Amniotic stem cell (primary cell): ENCODE measurements around the gene SANBR.
"Not testable (repeated sequence)": the region's sequence is repeated elsewhere in the genome, so short reads cannot be mapped to it uniquely, and the experiment has no call there.

Source experiments
- DNase-seq: peaks from one replicate; lab custom pipeline; 2025; lab: John Stamatoyannopoulos, UW

SANBR gene

DNA sequence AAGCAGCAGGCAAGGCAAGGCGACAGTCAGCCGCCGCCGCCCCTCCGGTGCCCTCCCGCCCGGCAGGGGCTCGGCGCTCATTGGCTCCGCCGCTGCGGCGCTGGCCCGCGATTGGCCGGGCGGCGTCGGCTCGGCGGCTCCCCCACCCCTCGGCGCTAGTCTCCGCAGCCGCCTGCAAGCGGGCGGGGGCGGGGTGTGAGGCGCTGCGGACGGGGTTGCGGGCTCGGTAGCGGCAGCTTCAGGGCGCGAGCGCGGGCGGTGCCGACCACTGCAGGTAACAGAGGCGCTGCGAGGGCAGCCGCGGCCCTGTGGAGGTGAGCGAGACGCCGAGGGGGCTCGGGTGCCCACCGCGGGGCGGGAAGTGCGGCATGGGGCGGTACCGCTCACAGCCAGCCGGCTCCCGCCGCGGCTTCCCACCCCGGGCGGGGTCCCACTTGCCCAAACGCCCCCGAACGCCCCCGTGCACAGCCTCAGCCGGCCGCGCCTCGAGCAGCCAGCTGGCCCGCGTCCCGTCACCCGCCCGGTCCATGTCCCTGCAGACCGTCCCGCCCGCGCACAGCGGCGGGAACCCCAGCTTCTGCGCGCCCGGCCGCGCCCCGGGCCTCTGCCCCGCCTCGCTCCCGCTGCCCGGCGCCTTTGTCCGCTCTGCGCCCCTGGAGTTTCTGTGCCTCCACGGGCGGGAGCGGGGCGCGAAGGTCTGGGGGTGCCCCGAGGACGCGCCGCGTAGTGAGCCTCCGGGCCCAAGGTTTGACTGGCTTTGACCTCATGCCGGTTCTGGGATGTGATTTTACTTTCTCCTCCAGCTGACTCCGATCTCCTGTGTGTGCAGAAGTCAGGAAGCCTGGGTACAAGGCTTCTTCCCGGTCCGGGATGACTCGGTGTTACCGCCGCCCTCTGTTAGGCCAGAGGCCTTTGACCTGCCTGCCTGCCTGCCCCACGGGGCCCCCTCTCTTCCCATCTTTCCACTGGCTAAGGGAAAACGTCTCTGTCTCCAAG, at the start of gene SANBR:
Gene SANBR, plus strand, starts transcription at position 158 of the 996 bp plus-strand sequence. CDS start 4,480 bp downstream, outside the sequence.
- DNase-seq, result peak; percentile 72

DNA sequence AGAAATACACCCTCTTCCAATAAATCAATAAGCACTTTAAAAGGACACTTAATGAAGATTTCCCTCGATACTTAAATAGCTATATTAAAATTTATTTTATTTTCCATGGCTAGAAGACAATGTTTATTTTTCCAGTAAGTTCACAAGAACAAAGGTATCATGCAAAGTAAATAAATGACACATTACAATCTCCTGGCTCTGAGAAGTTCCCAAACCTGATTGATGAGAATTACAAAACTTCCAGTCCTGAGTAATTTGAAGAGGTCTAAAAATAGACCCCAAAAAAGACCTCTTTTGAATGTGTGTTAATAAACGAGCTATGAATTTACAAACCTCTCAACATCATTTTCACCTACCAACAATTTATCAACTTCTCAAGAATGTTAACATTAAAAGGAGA, 49.7 kb upstream of the SANBR start:
- DNase-seq, result no peak

DNA sequence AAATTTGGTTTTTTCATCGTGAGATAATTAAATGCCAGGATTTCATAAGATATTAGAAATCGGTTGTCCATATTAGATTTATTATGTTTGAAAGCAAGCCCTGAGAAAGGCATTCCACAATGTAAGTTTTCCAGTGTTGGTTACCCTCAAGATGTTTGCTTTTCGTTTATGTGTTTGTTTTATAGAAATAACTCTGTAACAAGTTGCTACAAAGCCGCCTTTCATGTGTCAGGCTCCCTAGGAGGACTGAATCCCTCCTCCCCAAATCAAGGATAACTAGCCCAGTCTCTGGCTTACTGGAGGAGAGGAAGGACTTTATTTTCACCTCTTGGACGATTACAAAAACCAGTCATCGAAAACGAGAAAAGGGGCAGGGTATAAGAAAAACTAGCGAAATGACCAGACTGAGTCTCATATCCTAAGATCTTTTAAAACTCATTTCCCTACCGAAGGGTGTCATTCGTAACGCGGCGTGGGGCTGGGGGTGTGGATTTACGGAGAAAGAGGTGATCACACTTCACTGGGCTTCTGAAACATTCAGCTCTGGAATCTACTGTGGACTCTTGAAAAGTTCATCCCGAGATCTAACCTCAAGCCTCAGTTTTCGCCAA, 49.2 kb upstream of the SANBR start:
- DNase-seq, result no peak

DNA sequence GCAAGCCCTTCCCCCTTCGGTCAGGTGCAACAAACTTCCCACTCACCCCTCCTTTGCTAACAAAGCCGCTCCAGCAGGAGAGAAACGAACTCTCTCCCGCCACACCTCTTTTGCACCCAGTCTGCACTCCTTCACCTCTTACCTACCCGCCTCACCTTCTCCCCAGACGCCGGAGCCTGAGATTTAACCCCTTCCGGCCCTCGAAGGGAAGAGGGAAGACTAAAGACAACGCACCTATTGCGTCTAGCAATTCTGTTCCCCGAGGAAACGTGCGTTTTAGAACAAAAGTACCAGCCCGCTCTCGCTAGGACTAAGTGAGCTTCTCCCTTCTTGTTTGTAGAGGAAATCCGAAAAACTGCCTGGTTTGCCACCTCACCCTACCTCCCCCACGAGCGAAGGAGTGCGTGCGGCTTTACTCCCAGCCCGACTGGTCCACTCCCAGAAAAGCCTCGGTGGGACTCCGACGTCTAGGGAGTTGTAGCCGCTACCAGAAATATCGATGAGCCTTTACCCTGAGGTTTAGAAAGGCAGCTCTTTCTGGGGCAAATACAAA, 48.6 kb upstream of the SANBR start:
- peak; percentile 35 for DNase-seq

DNA sequence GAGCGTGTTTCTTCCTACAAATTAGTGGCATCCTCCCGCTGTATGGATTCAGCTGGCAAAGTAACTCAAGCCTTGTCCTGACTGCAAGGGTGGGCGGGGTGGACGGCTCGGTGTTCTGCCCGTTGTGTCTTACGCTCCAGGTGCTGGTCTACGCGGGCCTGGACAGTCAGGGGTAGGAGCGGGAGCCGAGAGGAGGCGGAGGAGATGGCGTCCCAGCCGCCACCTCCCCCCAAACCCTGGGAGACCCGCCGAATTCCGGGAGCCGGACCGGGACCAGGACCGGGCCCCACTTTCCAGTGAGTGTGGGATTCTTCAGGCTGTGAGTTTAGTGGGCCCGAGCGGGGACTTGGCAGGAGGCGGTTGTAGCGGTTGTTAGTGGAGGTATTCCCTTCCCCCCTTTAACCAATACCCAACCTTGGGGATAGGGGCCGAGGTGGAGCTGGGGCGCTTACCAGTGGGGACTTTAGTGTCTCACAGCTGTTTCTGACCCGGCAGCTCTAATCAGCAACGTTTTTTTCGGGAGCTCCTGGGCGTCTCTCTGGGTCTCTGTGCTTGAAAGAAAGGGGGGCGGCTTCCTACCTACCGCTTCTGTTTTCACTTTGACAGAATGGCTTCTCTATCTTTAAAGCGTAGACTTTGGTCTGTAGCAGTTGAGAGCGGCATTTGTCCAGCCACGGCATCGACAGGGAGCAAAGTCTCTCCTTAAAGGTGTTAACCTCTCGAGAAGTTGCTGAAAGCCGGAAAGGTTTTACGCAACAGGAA, 47.9 kb upstream of the SANBR start, which contains the start of the genes PEX13 and PUS10:
Gene PEX13, plus strand, starts transcription at position 165 of the 762 bp plus-strand sequence. Its CDS starts 40 bp downstream, at position 205.
Gene PUS10, minus strand, starts transcription at position 700 of the 762 bp plus-strand sequence. CDS start 6,365 bp downstream, outside the sequence.
- peak; percentile 47 for DNase-seq

DNA sequence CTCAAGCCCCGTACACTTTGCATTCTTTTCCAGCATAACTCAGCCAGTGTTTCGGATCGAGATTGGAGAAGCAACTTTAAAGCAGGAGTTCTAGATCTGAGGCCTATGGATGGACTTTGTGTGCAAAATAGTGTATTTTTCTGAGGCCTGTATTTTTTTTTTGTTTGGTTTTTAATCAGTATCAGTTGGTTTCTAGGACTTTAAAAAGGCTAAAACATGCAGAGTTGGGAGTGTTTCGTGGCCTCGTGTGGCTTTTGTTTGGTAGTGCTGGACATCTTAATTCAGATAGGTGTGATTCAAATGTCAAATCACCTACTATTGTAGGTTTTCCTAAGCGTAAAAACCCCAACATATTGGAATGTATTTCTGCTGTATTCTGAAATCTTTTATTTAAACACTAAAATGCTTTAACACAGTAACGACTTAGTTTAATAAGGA, 47.3 kb upstream of the SANBR start:
- DNase-seq, result peak; percentile 6

DNA sequence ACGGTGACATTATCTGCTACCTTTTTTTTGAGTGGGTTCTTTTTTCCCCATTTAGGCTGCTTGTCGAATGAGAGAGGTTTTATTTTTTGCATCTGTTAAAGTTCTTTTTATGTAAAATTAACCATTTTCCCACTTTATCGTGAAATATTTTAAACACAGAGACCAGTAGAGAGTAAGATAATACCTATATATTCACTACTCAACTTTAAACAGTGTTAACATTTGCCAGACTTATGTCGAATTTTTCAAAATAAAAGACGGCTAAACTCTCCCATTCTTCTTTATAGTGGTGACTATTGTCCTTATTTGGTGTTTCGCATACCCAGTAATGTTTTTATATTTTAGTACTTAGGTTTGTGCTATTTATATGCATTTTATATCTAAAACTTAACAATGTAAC, 46.9 kb upstream of the SANBR start:
- no peak for DNase-seq

DNA sequence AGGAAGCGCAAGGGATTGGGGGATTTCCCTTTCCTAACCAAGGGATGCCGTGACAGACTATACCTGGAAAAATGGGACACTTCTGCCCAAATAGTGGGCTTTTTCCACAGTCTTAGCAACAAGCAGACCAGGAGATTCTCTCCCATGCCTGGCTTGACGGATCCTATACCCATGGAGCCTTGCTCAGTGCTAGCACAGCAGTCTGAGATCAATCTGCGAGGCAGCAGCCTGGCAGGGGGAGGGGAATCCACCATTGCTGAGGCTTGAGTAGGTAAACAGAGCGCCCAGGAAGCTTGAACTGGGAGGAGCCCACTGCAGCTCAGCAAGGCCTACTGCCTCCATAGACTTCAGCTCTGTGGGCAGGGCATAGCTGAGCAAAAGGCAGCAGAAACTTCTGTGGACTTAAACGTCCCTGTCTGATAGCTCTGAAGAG, 44.4 kb upstream of the SANBR start:
- DNase-seq, result no peak

DNA sequence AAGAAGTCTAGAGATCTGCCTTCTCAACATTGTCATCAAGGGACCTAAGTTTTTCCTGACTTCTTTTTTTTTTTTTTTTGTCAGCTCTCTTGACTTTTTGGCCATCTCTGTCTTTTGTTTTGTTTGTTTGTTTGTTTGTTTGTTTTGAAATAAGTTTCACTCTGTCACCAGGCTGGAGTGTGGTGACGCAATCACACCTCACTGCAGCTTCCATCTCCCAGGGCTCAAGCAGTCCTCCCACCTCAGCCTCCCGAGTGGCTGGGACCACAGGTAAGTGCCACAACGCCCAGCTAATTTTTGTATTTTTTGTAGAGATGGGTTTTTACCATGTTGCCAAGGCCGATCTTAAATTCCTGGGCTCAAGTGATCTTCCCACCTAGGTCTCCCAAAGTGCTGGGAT, 42.0 kb upstream of the SANBR start:
- DNase-seq, result no peak

DNA sequence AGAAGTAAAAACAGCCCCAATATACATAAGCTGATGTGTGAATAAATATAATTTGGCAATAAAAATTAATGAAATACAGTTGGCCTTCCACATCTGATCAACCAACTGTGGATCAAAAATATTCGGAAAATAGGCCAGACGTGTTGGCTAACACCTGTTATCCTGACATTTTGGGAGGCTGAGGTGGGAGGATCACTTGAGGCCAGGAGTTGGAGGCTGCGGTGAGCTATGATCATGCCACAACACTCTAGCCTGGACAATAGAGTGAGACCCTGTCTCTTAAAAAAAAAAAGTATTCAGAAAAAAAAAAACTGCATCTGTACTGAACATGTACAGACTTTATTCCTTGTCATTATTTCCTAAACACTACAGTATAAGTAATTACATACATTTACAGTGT, 36.1 kb upstream of the SANBR start:
- no peak for DNase-seq

DNA sequence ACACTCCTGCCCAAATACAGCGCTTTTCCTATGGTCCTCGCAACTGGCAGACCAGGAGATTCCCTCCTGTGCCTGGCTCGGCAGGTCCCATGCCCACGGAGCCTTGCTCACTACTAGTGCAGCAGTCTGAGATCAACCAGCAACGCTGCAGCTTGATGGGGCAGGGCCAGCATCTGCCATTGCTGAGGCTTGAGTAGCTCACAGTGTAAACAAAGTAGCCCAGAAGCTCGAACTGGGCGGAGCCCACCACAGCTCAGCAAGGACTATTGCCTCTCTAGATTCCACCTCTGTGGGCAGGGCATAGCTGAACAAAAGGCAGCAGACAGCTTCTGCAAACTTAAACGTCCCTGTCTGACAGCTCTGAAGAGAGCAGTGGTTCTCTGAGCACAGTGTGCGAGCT, 31.1 kb upstream of the SANBR start:
- not testable (repeated sequence) for DNase-seq

DNA sequence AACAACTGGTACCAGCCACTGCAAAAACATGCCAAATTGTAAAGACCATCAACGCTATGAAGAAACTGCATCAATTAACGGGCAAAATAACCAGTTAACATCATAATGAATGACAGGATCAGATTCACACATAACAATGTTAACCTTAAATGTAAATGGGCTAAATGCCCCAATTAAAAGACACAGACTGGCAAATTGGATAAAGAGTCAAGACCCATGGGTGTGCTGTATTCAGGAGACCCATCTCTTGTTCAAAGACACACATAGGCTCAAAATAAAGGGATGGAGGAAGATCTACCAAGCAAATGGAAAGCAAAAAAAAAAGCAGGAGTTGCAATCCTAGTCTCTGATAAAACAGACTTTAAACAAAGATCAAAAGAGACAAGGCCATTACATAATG, 29.0 kb upstream of the SANBR start:
- not testable (repeated sequence) for DNase-seq

DNA sequence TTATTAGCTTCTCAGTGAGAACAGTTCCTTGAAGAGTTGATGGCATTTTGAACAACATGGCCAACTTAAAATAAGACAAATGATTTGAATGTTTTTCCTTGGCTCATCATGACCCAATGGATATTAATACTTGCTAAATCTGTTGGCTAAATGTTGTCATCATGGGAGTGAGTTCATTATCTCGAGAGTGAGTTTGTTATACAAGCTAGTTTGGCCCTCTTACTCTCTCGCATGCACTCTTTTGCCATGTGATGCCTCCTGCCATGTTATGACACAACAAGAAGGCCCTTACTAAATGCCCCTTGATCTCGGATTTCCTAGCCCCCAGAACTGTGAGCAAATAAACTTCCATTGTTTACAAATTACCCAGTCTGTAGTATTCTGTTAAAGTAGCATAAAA, 22.9 kb upstream of the SANBR start:
- DNase-seq, result no peak

DNA sequence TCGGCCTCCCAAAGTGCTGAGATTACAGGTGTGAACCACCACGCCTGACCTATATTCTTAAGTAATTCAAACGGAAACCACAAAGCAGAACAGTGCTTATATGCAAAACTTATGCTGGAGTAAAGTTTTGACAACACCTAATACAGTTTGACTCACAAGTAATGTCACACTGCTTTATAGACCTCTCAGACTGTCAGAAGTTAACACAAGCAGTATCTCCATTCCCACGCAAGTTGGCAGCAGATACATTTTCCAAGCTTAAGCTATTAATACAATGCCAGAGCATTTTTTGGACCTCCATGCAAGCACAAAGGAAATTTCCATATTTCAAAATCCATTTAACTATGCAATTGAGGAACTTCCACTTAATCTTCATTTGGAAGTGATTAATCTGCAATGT, 21.0 kb upstream of the SANBR start:
- DNase-seq, result no peak

DNA sequence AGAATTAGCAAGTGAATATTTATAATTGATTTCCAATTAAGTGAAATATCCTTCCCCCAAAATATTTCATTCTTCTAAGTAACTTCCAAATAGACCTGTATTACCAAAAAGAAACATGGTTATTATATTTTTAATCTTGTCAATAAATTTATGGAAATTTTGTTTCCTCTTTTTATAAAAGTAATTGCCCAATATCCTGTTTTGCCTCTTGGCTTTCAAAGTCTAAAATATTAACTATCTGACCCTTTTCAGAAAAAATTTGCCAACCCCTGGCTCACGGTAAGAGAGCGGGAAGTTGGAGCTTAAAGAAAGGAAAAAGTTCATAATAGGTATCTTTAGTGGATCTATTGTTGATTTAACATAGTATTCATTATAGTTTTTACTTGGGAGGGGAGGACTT, 20.4 kb upstream of the SANBR start:
- DNase-seq, result no peak

DNA sequence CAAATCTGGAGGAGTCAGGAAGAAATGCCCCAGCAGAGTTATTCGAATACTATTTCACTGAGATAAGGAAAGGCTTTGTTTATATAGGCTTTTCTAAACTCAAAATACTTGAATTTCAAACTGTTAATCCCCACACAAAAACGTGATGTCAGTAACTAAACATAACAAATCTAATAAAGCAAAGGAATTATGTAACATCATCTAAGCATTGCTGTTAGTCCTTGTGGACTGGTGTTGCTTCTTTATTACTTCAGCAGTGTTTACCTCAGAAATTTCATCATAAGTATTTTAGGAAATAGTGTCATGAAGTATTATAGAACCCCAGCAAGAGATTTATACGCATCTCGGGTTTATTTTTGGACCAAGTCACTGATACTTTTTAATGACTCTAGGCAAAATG, 19.7 kb upstream of the SANBR start:
- DNase-seq, result no peak

DNA sequence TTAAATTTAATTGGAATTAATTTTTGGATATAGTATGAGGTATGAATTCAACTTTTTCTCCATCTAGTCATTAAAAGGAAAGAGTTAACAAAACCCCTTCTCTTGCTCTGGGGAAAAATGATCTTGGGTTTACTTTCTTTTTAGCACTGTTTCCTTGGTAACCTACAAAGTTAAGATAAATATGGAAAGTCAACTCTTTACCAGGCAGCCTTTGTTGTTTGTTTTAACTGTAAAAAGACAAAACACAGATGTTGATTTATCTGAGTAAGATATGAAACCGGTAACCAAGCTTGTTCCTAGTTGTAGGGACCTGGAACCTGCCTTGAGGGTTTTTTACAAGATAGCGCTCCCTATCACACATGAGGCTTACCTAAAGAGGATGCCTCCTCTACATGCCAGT, 10.1 kb upstream of the SANBR start:
- no peak for DNase-seq

DNA sequence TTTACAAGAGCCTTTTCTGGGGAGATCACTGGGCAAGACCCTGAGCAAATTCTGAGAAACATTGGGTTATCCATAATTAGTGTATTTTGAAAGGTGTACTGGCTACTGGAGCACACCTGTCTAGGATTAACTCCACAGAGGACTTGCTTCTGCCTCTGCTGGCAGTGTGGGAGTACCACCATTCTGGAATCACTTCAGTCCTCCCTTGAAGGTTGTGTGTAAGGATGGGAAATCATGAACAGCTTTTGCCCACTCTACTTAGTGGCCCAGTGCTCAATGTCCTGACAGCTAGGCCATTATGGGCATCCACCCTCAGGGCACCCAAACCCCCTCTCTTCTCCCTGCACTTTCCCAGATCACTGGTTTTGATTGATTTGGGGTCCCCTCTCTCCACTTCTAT, 8.1 kb upstream of the SANBR start:
- DNase-seq, result no peak

DNA sequence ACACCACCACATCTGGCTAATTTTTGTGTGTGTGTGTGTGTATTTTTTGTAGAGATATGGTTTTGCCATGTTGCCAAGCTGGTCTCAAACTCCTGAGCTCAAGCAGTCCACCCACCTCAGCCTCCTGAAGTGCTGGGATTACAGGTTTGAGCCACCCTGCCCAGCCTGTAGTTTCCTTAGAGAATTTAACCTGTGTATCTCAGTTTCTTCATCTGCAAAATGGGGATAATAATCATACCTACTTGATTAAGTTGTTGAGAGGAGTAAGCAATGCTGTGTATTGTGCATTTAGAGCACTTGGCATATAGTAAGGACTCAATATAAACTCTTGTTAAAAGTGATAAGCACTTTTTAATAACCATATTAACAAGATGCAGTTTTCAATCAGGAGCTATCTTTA, 6.3 kb upstream of the SANBR start:
- no peak for DNase-seq

DNA sequence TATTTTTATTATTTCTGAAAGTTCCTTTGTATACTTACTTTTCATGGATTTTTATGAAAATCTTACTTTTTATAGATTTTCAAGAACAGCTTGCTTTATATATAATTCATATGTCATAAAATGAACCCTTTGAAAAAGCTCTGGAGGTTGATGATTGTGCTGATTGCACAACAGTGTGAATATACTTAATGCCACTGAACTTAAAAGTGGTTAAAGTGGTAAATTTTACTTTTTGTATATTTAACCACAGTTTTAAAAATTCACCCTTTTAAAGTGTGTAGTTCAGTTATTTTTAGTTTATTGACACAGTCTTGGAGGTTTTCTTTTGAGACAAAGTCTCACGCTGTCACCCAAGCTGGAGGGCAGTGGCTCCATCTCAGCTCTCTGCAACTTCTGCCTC, 8.4 kb downstream of the SANBR start:
- no peak for DNase-seq

DNA sequence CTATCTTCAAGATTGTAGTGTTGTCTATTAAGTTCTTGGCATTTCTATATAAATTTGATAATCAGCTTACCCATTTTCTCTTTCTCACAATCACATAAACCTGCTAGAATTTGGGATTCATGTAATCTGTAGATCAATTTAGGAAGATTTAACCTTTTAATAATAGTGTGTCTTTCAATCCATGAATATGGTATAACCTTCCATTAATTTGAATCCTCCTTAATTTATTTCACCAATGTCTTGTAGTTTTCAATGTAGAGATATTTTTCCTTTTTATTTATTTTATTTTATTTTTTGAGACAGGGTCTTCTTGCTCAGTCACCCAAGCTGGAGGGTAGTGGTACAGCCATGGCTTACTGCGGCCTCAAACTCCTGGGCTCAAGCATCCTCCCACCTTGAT, 20.2 kb downstream of the SANBR start:
- DNase-seq, result no peak

DNA sequence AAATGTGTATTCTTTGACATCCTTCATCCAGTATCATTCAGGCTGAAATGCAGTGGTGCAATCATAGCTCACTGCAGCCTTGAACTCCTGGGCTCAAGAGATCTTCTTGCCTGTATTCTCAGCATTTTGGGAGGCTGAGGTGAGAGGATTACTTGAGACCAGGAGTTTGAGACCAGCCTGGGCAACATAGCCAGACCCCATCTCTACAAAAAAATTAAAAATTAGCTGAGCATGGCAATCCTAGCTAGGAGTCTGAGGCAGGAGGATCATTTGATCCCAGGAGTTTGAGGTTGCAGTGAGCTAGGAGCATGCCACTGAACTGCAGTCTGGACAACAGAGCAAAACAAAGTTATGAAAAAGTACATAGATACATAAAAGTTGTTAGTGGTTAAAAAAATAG, 24.1 kb downstream of the SANBR start:
- DNase-seq, result no peak
